Retina (tissue), 1 donor: ENCODE results near the gene TNK1.
"Not testable (repeated sequence)": the region's sequence is repeated elsewhere in the genome, so short reads cannot be mapped to it uniquely, and the experiment has no call there.

Source experiments
- DNase-seq: peaks from one replicate; pipeline ENCODE4 v3.0.0-alpha.2; 2016

The TNK1 gene

DNA sequence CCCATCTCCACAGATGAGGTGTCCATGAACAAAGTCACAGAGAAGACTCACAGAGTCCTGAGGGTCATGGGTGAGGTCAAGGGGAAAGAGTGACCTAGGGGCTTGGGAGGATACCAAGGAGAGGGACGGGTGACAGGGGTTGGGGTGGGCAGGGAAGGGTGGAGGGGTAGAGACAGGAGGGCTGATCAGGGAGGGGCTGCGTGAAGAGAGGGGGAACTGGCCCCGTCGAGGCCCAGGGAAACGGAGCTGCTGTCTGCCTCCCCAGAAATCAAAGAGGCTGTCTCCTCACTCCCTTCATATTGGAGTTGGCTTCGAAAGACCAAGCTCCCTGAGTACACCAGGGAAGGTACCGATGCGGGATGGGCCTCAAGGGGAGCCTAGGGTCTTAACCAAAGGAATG, 25.3 kb upstream of the TNK1 start:
- no peak for DNase-seq

DNA sequence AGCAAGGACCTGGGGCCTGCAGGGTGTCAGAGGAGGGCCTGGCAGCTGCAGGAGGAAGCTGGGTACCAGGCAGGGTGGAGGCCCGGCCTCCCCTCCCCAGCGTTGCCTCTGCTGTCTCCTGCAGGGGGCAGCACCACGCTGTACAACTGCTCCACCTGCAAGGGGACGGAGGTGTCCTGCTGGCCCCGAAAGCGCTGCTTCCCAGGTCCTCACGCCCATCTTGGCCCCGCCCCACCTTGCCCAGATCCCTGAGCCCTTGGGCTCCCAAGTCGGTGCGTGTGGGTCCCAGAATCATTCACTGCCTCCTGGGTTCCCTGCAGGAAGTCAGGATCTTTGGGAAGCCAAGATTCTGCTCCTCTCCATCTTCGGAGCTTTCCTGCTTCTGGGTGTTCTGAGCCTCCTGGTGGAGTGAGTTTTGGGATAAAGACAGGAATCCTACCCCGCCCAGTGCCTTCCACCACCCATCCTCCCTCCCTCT, 24.8 kb upstream of the TNK1 start:
- peak; percentile 87 for DNase-seq

DNA sequence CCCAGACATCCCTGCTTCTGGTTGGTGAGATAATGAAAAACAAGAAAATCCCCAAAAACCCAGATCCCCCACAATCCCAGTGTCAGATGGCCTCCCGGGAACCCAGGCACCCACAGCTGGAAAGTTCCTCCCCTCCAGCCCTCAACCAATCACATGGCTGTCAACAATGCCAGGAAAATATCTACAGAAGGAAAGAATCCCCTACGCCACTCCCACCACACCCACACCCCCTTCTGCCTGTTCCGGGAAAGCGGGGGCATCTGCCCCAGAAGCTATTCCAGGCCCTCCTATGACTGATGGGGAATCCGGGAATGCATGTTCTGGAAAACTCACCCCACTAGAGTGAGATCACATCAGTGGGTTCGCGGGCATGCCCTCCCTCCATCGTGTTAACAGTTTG, 24.1 kb upstream of the TNK1 start:
- no peak for DNase-seq

DNA sequence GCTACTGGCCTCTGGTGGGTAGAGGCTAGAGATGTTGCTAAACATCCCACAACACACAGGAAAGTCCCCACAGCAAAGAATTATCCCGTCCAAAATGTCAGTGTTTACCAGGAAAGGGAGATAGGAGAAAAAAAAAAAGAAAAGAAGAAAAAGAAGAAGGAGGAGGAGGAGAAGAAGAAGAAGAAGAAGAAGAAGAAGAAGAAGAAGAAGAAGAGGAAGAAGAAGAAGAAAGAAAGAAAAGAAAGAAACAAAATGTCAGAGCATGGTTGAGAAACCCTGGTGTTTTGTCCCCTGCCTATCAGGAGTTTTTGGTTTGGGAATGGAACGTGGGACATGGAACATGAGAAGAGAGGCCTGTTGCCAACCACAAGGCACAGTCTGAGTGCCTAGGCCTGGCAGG, 23.5 kb upstream of the TNK1 start:
- no peak for DNase-seq

DNA sequence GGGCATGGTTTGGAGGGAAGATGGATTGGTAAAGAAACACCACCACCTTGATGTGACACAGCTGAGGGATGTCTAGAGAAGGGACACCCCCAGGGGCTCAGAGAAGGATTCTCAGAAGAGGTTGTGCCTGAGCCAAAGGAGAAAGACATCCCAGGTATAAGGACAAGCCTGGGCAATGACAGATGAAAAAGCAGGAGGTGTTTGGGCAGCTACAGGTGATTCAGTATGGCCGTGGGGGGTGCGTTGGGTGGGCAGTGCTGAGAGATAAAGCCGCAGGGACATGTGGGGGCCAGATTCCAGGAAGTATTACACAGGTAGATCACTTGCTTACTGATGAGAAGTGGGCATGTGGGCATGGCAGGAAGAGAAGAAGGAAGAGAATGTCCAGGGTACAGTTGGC, 19.0 kb upstream of the TNK1 start:
- DNase-seq = no peak

DNA sequence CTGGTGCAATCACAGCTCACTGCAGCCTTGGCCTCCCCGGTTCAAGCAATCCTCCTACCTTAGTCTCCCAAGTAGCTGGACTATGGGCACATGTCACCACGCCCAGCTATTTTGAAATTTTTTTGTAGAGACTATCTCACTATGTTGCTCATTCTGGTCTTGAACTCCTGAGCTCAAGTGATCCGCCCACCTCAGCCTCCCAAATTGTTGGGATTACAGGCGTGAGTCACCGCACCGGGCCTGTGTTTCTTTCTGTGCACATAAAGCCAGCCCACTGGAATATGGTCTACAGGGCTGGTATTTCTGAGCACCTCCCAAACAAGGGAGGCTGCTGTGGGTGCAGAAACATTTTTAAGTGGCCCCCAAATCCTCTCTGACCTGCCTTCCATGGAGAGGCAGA, 17.6 kb upstream of the TNK1 start:
- DNase-seq = no peak

DNA sequence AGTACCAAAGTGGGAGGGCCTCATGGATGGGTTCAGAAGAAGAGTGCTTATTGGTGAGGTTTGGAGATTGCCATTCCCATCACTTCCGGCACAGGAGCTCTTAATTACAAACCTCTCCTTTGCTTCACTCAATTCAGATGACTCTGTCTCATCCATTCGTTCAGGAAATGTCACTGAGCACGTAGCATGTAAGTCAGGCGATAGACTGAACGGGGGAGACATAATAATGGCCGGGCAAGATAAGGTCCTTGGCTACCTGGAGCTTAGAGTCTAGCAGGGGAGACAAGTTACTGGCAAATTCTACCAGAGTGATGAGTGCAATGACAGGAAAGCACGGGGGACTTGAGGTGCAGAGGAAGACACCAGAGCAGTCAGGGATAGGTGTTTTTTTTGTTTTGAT, 14.9 kb upstream of the TNK1 start:
- not testable (repeated sequence) for DNase-seq

DNA sequence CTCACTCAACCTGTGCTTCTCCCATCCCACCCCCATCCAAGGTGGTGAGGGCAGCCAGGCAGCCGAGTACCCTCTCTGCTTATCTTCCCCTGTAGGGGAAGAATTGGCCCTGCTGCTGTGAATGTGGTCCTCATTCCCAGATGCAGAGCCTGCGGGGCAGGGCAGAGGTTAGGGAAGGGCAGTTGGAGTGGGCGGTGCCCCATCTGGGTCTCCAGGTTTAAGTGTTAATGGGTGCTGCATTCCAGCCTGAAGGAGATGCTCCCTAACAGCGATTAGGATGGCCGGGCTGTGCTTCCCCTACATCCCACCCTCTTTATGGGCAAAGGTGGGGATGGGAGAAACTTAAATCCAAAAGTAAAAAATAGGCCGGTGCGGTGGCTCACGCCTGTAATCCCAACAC, 13.8 kb upstream of the TNK1 start:
- DNase-seq = no peak

DNA sequence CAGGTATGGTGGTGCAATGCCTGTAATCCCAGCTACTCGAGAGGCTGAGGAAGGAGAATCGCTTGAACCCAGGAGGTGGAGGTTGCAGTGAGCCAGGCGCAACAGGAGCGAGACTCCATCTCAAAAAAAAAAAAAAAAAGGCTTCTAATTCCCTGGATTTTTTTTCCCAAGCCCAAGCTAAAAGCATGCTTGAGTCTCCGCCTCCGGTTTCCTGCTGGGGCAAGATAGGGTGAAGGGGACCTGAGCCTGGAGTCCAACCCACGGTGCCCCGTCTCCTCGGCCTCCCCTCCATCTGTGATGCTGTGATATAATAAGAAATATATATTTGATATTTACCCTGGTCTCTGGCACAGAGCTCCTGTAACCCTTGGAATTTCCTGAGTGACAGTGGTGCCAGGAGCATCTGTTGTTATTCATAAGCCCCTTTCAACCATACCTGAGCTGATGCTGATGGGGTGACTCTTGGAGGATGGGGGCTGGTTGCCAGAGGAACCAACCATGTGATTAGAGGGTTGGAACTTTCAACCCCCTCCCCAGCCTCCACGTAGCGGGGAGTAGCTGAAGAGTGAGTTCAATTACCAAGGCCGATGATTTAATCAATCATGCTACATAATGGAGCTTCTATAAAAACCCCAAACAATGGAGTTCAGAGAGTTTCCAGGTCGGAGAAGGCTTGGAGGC, 12.8 kb upstream of the TNK1 start:
- no peak for DNase-seq

DNA sequence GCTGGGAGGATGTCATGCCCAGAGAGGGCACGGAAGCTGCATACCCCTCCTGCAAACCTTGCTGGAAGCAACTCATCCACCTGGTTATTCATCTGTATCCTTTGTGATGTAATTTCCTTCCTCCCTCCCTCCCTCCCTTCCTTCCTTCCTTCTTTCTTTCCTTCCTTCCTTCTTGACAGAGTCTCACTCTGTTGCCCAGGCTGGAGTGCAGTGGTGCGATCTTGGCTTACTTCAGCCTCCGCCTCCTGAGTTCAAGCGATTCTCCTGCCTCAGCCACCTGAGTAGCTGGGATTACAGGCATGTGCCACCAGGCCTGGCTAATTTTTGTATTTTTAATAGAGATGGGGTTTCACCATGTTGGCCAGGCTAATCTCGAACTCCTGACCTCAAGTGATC, 12.3 kb upstream of the TNK1 start:
- DNase-seq = not testable (repeated sequence)

DNA sequence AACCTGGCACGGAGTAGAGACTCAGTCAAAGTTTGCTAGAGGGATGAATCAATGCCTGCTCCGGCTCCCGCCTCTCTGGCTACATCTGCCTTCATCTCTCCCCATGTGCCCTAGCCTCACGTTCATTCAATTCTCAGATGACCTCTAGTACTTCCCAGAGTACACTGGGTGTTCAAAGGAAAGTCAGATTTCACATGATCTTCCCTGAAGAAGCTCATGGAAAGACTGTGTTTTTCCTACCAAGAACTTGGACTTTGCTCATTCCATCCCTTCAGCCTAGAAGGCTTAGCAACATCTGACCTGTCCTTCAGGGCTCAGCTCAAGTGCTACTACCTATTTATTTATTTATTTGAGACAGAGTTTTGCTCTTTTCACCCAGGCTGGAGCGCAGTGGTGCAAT, 11.1 kb upstream of the TNK1 start:
- no peak for DNase-seq

DNA sequence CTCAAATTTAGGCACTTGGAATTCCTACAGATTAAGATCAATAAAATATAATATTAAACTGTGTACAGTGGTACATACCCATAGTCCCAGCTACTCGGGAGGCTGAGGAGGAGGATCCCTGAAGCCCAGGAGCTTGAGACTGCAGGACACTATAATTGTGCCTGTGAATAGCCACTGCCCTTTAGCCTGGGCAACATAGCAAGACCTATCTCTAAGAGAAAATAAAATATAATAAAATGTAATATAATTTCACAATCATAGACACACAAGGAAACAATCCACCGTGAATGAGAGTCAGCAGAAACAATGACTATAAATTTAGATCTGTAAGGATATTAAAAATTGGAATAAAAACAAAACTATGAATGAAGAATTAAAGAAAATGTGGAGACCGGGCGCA, 10.0 kb upstream of the TNK1 start:
- DNase-seq = no peak

DNA sequence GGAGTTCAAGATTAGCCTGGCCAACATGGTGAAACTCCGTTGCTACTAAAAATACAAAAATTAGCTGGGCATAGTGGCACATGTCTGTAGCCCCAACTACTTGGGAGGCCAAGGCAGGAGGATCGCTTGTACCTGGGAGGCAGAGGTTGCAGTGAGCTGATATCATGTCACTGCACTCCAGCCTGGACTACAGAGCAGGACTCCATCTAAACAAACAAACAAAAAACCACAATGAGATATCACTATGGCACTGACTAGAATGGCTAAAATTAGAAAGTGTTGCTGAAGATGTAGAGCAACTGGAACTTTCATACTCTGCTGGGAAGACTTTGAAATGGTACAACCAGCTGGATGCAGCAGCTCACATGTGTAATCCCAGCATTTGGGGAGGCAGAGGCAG, 6.5 kb upstream of the TNK1 start:
- no peak for DNase-seq

DNA sequence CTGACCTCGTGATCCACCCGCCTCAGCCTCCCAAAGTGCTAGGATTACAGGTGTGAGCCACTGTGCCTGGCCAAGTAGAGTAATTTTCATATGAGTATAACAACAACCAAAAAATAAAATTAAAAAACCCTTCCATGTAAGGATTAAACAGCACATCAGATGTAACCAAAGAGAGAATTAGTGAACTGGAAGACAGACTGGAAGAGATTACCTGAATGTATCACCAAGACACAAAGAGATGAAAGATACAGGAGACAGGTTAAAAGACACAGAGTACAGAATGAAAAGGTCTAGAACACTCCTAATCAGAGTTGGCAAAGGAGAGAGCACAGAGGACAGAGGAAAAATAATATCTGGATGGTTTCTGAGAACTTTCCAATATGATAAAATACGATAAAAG, 1.8 kb upstream of the TNK1 start:
- no peak for DNase-seq

DNA sequence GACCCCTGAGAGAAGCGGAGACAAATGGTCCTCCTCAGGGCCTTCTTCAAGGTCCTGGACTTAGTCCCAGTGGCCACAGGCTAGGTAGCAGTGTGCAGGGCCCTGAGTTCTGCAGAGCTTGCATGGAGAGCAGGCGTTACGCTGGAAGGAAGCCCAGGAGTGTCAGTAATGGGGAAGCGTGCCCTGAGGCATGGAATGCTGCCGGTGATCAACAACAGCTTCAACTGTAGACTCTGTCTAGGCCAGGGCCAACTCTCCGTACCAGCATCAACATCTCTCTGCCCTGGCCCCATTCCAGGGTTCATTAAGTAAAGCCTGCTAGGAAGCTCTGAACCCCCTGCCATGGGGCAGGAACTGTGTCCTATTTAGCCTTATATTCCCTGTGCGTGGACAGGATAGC, 568 bp upstream of the TNK1 start:
- DNase-seq = peak; percentile 34

DNA sequence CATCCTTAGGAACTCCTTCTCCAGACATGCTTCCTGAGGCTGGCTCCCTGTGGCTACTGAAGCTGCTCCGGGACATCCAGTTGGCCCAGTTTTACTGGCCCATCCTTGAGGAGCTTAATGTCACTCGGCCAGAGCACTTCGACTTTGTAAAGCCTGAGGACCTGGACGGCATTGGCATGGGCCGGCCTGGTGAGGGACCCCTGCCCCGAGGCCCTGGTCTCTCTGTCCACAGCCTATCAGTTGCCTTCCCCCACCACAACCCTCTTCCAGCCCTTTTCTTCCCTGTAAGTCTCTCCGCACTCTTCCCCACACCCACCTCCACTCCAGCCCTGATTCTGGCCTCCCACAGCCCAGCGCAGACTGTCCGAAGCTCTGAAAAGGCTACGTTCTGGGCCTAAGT, 2.0 kb downstream of the TNK1 start:
- peak; percentile 15 for DNase-seq

DNA sequence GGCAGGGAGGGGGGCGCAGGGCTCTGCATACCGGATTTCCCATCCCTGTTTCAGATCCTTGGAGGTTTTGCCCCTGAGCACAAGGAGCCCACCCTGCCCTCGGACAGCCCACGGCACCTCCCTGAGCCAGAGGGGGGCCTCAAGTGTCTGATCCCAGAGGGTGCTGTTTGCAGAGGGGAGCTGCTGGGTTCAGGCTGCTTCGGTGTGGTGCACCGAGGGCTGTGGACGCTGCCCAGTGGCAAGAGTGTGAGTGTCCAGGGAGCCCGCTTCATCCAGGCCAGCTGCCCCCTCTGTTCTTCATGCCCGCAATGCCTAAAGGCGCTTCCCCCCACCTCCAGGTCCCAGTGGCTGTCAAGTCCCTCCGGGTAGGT, 2.5 kb downstream of the TNK1 start:
- peak; percentile 17 for DNase-seq

DNA sequence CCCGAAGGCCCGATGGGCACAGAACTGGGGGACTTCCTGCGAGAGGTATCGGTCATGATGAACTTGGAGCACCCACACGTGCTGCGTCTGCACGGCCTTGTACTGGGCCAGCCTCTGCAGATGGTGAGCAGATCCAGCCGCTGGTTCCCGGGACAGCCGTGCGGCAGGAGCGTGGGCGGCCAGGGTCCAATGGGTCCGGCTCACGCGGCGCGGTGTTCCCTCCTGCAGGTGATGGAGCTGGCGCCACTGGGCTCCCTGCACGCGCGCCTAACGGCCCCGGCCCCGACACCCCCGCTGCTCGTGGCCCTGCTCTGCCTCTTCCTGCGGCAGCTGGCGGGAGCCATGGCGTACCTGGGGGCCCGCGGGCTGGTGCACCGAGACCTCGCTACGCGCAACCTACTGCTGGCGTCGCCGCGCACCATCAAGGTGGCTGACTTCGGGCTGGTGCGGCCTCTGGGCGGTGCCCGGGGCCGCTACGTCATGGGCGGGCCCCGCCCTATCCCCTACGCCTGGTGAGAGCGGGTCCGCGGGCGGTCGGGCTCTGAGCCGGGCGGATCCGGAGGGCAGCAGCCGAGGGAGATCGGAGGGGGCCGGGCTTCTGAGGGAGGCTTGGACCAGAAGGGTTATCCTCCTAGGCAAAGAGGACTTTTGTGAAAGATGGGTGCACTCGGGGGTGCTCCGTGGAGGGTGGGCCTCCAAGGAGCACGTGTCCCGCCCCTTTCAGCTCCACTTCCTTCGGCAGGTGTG, 3.0 kb downstream of the TNK1 start:
- peak; percentile 88 for DNase-seq

DNA sequence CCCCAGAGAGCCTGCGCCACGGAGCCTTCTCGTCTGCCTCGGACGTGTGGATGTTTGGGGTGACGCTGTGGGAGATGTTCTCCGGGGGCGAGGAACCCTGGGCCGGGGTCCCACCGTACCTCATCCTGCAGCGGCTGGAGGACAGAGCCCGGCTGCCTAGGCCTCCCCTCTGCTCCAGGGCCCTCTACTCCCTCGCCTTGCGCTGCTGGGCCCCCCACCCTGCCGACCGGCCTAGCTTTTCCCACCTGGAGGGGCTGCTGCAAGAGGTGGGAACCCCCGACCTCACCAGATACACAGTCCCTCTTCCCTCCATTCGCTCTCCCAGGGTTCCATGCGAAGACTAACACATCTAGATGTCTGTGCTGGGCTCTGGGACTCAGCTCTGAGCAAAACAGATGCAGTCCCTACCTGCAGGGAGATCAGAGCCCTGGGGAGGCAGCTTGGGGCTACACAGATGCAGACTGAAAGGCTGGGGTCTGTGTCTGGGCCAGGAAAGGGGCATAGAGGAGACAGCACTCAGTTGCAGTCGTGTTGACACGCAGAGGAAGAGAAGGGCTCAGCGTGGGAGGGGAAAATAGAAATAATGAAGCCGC, 3.7 kb downstream of the TNK1 start:
- DNase-seq = no peak

DNA sequence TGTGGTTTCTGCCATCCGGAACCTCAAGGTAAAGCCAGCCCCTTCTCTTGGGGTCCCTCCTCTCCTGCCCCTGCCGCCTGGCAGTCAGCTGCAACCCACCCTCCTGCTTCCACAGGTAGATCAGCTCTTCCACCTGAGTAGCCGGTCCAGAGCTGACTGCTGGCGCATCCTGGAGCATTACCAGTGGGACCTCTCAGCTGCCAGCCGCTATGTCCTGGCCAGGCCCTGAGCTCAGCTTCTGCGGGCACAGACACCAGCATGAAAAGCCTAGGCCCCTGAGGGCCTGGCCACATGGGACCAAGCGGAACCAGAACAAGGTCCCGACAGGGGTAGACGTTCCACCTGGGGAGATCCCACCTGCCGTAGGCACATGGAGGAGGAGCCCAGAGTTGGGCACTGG, 8.0 kb downstream of the TNK1 start:
- no peak for DNase-seq

DNA sequence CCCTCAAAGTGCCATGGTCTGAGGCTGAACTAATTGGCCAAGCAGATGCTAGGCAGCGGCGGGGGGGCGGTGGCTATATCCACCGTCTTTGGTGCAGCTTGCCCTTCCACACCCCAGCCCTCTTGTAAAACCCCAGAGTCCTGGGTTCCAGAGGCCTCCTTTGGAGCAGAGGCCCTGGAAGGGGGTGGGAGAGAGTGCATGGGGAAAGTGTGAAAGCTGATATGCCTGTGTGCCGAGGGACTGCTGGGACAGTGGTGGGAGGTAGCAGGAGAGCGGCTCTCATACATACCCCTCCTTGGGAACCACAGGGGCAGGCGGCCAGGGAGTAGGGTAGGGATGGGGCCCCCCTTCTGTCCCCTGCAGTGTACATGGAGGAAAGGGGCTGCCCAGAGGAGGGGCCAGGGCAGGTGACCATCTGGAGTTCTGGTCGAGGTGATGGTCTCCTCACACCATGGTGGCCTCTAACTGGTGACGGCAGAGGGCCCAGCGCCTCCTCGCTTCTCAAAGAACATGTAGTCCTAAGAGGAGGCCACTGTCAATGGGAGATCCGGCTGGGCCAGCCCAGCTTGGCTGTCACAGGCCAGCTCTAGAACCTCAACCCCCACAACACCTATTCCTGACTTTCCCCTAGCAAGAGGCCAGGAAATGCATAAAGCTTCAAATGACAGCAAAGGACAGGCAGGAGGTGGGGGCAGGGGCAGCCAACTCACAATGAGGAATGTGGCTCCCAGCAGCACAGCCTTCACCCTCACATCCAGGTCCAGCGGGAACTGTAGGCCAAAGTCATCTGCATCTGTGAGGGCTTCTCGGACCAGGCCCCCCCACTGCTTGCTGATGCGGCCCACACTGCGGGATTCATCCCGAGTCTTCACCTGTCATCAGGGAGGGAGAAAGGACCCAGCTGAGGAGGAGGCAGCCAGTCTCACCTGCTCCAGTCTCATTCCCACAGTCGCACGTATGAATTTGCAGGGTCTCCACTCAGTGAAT, 9.3 kb downstream of the TNK1 start:
- DNase-seq = no peak

DNA sequence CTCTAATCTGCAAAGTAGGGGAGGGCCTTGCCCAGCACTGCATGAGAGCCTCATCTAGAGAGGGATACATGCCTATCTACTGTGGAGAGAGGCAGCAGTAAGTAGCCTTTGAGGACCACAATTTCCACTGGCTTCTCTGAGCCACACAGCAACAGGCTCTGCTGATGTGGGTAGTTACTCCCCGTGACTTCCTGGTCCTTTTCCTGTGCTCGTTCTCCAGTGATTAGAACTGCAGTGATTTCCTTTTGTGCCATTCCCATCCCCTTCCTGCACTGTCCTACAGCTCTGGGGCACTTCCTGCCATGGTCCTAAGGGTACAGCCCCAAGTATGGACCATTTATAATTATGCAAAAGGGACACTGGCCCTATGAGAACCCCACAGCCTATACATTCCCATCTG, 10.4 kb downstream of the TNK1 start:
- DNase-seq = no peak
